HG03469 (cell line): ENCODE results near the gene ZSWIM3.
"Not testable (repeated sequence)": the region's sequence is repeated elsewhere in the genome, so short reads cannot be mapped to it uniquely, and the experiment has no call there.

Experiments used
- ATAC-seq: cut with Tn5 transposase; IDR thresholded peaks from one replicate; pipeline ENCODE4 v1.9.1; 2021; ENCODE audit warnings: mild to moderate bottlenecking, moderate library complexity, moderate number of reproducible peaks; ENCODE audit not compliant: unreplicated experiment

ZSWIM3 gene

GRCh38 chr20:45857114-45857881 lies at the start of gene ZSWIM3, which contains the start of gene ACOT8:
ZSWIM3 (plus strand) TSS chr20:45857614; CDS start chr20:45857826, 212 bp downstream.
ACOT8 (minus strand) TSS chr20:45857392; CDS start chr20:45857315, 77 bp downstream.
- peak; percentile 95 for ATAC-seq

GRCh38 chr20:45810191-45810970 lies 47.0 kb upstream of the ZSWIM3 start:
- no peak for ATAC-seq

- ATAC-seq = peak; percentile 92
These were observed 45.0 kb upstream of the ZSWIM3 start, which contains the start of gene UBE2C for GRCh38 chr20:45812157-45813005. UBE2C (plus strand) TSS chr20:45812644; CDS start chr20:45812696, 52 bp downstream.

GRCh38 chr20:45813006-45813340 lies 44.4 kb upstream of the ZSWIM3 start:
- no peak for ATAC-seq

- ATAC-seq = no peak
These were observed 43.9 kb upstream of the ZSWIM3 start for GRCh38 chr20:45813489-45813888.

GRCh38 chr20:45814314-45814713 lies 43.1 kb upstream of the ZSWIM3 start:
- ATAC-seq = no peak

- ATAC-seq = no peak
These were observed 40.5 kb upstream of the ZSWIM3 start for GRCh38 chr20:45816951-45817350.

- no peak for ATAC-seq
These were observed 39.8 kb upstream of the ZSWIM3 start for GRCh38 chr20:45817376-45818194.

- ATAC-seq = no peak
These were observed 39.2 kb upstream of the ZSWIM3 start for GRCh38 chr20:45818239-45818638.

GRCh38 chr20:45819466-45819865 lies 37.9 kb upstream of the ZSWIM3 start:
- no peak for ATAC-seq

GRCh38 chr20:45821947-45822346 lies 35.5 kb upstream of the ZSWIM3 start:
- ATAC-seq = no peak

GRCh38 chr20:45822857-45823256 lies 34.6 kb upstream of the ZSWIM3 start:
- no peak for ATAC-seq

GRCh38 chr20:45823949-45824835 lies 33.2 kb upstream of the ZSWIM3 start:
- ATAC-seq = no peak

- no peak for ATAC-seq
These were observed 30.9 kb upstream of the ZSWIM3 start for GRCh38 chr20:45826381-45827019.

GRCh38 chr20:45827030-45827652 lies 30.3 kb upstream of the ZSWIM3 start, which contains the start of gene TNNC2:
TNNC2 (minus strand) TSS chr20:45827312; CDS start chr20:45827248, 64 bp downstream.
- ATAC-seq = no peak

GRCh38 chr20:45827712-45828111 lies 29.7 kb upstream of the ZSWIM3 start:
- ATAC-seq = no peak

- ATAC-seq = no peak
These were observed 28.8 kb upstream of the ZSWIM3 start for GRCh38 chr20:45828589-45828988.

- ATAC-seq = not testable (repeated sequence)
These were observed 27.7 kb upstream of the ZSWIM3 start for GRCh38 chr20:45829673-45830106.
